OCI-LY1 (cell line): Measurements from ENCODE around the gene RCN1.

Experiments
- H2AFZ ChIP-seq: fragments of 200-600 bp; sonication (generic), shearing (Covaris generic); 2 replicates; pipeline ENCODE4 v1.6.0; 2014; ENCODE audit warnings: antibody characterized with exemption, mild to moderate bottlenecking, low read length
- H3F3A ChIP-seq: fragments of 200-600 bp; sonication (generic), shearing (Covaris generic); 2 replicates; pipeline ENCODE4 v1.6.0; 2014; ENCODE audit warnings: mild to moderate bottlenecking, antibody characterized with exemption, low read length, moderate library complexity; ENCODE audit not compliant: insufficient read depth
- H3K27ac ChIP-seq: fragments of 200-600 bp; sonication (generic); 2 replicates; pipeline ENCODE4 v1.5.1; 2014; ENCODE audit warnings: low read length, mixed run types, mild to moderate bottlenecking, low read depth; ENCODE audit not compliant: poor library complexity, severe bottlenecking
- H3K27me3 ChIP-seq: fragments of 200-600 bp; sonication (generic); 2 replicates; pipeline ENCODE4 v1.6.0; 2014; ENCODE audit warnings: antibody characterized with exemption, mild to moderate bottlenecking, low read length, moderate library complexity; ENCODE audit not compliant: insufficient read depth
- H3K36me3 ChIP-seq: fragments of 200-600 bp; sonication (generic); 2 replicates; pipeline ENCODE4 v1.6.1; 2014; ENCODE audit warnings: mild to moderate bottlenecking, antibody characterized with exemption, low read length, moderate library complexity, mixed read lengths; ENCODE audit not compliant: insufficient read depth
- H3K4me1 ChIP-seq: fragments of 200-600 bp; sonication (generic); 2 replicates; pipeline ENCODE4 v1.5.1; 2014; ENCODE audit warnings: mild to moderate bottlenecking, low read length, moderate library complexity; ENCODE audit not compliant: insufficient read depth, severe bottlenecking
- H3K4me2 ChIP-seq: fragments of 200-600 bp; sonication (generic), shearing (Covaris generic); 2 replicates; pipeline ENCODE4 v1.6.1; 2014; ENCODE audit warnings: low read length
- H3K4me3 ChIP-seq: fragments of 200-600 bp; sonication (generic); 2 replicates; pipeline ENCODE4 v1.5.1; 2014; ENCODE audit warnings: low read length, low read depth, mild to moderate bottlenecking, mixed read lengths; ENCODE audit not compliant: poor library complexity, severe bottlenecking
- H3K79me2 ChIP-seq: fragments of 200-600 bp; shearing (Covaris generic); 2 replicates; pipeline ENCODE4 v1.6.1; 2016; ENCODE audit warnings: mixed run types, low read length, mixed read lengths; ENCODE audit not compliant: insufficient read depth
- H3K9ac ChIP-seq: fragments of 200-600 bp; sonication (generic), shearing (Covaris generic); 2 replicates; pipeline ENCODE4 v1.6.1; 2014; ENCODE audit warnings: mild to moderate bottlenecking, low read length, mixed read lengths
- H3K9me2 ChIP-seq: fragments of 200-600 bp; sonication (generic), shearing (Covaris generic); 2 replicates; pipeline ENCODE4 v1.6.1; 2014; ENCODE audit warnings: low read depth, mild to moderate bottlenecking, low read length, mixed read lengths
- H3K9me3 ChIP-seq: fragments of 200-600 bp; shearing (Covaris generic); 2 replicates; pipeline ENCODE4 v1.6.1; 2014; ENCODE audit warnings: low read length, mixed read lengths
- H4K20me1 ChIP-seq: fragments of 200-600 bp; sonication (generic), shearing (Covaris generic); 2 replicates; pipeline ENCODE4 v1.6.0; 2016; ENCODE audit warnings: mild to moderate bottlenecking, low read length; ENCODE audit not compliant: insufficient read depth
- CTCF ChIP-seq: fragments of 200-600 bp; sonication (generic), shearing (Covaris generic); IDR thresholded peaks from 2 replicates; pipeline ENCODE4 v1.5.1; 2017; ENCODE audit warnings: mild to moderate bottlenecking, antibody characterized with exemption, low read length, moderate library complexity, mixed read lengths
- EZH2 ChIP-seq: fragments of 200-600 bp; sonication (generic), shearing (Covaris generic); IDR thresholded peaks from 2 replicates; pipeline ENCODE4 v1.8.0; 2017; ENCODE audit warnings: borderline replicate concordance, mixed run types, mild to moderate bottlenecking, antibody characterized with exemption, low read length, moderate library complexity, mixed read lengths

Gene RCN1

DNA sequence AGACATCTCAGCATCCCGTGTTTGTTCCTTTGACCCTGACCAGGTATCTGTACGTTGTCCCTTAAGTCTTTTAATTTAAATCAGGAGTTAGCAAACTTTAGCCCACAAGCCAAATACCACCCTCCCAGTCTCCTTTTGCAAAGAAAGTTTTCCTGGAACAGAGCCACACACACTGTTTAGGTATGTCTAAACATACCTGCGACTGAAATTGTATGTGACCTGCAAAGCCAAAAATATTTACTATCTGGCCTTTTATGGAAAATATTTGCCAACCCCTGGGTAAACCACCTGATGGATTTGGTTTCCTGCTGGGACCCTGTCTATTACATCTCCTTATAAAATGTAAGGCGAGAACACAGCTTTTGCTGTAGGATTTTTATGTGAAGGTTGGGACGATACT lies 20.2 kb upstream of the RCN1 start:
- no peaks in the 10 kb centered on the region for H3F3A ChIP-seq
- no peak overlapping the region for H3K4me2 ChIP-seq
- TF ChIP-seq EZH2 (no peak), CTCF (no peak)
- no peak overlapping the region for H2AFZ ChIP-seq
- H3K36me3 ChIP-seq = no peaks in the 10 kb centered on the region
- no peaks in the 10 kb centered on the region for H3K9me2 ChIP-seq
- no peaks in the 10 kb centered on the region for H4K20me1 ChIP-seq
- no peak overlapping the region for H3K4me3 ChIP-seq
- no peaks in the 10 kb centered on the region for H3K4me1 ChIP-seq
- no peak overlapping the region for H3K9ac ChIP-seq
- no peak overlapping the region for H3K27ac ChIP-seq
- H3K9me3 ChIP-seq = no peaks in the 10 kb centered on the region
- no peaks in the 10 kb centered on the region for H3K79me2 ChIP-seq
- no peaks in the 10 kb centered on the region for H3K27me3 ChIP-seq

DNA sequence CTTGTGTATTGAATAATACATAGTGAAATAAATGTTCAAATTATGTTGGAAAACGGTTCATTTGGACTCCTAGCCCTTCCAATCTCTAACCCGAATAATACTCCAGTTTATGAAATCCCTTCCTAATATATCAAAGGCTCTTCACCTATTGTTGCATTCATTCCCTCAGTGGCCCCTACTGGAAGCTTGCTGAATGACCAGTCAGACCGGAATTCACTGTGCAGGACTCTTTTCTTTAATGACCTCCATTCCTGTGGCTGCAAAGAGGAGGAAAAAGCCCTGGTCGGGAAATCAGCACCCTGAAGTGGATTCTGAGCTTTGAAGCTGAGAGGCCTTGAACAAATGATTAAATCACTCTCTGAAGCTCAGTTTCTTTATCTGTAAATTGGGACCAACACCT lies 19.1 kb upstream of the RCN1 start:
- H3K36me3 ChIP-seq = no peaks in the 10 kb centered on the region
- no peaks in the 10 kb centered on the region for H3K9me3 ChIP-seq
- no peak overlapping the region for H3K4me3 ChIP-seq
- no peak overlapping the region for H3K9ac ChIP-seq
- no peak overlapping the region for H3K4me2 ChIP-seq
- no peaks in the 10 kb centered on the region for H3K79me2 ChIP-seq
- TF ChIP-seq CTCF (no peak), EZH2 (no peak)
- H3K27ac ChIP-seq = no peak overlapping the region
- no peak overlapping the region for H2AFZ ChIP-seq
- H3F3A ChIP-seq = no peaks in the 10 kb centered on the region
- no peaks in the 10 kb centered on the region for H3K9me2 ChIP-seq
- no peaks in the 10 kb centered on the region for H4K20me1 ChIP-seq
- no peaks in the 10 kb centered on the region for H3K27me3 ChIP-seq
- no peaks in the 10 kb centered on the region for H3K4me1 ChIP-seq

- H3K27me3 ChIP-seq = no peaks in the 10 kb centered on the region
- no peak overlapping the region for H3K27ac ChIP-seq
- no peak overlapping the region for H3K4me3 ChIP-seq
- no peaks in the 10 kb centered on the region for H3K4me1 ChIP-seq
- no peak overlapping the region for H3K4me2 ChIP-seq
- no peak overlapping the region for H2AFZ ChIP-seq
- TF ChIP-seq CTCF (no peak), EZH2 (no peak)
- H3K36me3 ChIP-seq = no peaks in the 10 kb centered on the region
- no peaks in the 10 kb centered on the region for H3K9me2 ChIP-seq
- H3K9ac ChIP-seq = no peak overlapping the region
- no peaks in the 10 kb centered on the region for H3K9me3 ChIP-seq
- H4K20me1 ChIP-seq = no peaks in the 10 kb centered on the region
- no peaks in the 10 kb centered on the region for H3F3A ChIP-seq
- H3K79me2 ChIP-seq = no peaks in the 10 kb centered on the region
These were observed 17.8 kb upstream of the RCN1 start for GRCh38 chr11:32072872-32073643.
